Smooth muscle cell of the brain vasculature (primary cell): ENCODE results near the gene DMRT1.

ENCODE experiments used
- DNase-seq: peaks from one replicate; pipeline ENCODE4 v3.0.0-alpha.2; 2012; ENCODE audit warnings: low read depth, low spot score

The DMRT1 gene

GRCh38 chr9:971901-972500 is 130.5 kb downstream of the DMRT1 start:
- no peak for DNase-seq

DNA sequence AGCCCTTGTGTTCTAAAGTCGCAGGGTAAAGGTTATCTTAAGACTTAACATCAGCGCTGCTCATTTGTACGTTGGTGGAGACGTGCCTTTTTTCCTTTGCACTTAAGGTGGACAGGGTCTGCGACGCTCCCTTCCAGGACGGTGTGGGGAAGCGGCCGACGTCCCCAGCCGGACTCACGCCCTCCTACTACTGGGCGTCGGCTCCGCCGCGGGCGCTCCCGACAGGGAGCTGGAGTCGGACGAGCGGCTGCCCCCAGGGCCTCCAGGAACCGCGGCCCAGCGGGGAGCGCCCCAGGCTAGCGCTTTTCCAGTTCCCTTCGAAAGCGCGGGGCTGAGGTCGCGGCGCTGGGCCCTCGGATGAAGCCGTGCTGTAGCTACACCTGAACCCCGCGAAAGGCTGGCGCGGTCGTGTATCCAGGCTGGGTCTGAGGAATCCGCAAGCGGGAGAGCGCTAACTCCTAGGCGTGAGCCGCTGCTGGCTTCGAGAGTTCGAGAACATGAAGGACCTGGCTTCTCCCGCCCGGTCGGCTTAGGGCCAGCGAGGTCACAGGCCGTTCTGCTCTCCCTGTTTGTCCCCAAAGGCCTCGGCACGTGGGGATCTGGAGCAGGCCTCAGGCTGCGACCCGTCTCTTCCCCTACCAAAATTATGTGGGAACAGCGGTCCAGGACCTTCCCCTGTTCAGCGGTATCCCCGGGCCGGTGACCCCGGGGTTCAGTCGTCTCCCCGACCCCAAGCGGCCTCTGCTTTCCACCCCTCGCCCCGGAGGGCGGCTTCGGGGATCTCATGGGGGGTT is 131.2 kb downstream of the DMRT1 start:
- DNase-seq: no peak

DNA sequence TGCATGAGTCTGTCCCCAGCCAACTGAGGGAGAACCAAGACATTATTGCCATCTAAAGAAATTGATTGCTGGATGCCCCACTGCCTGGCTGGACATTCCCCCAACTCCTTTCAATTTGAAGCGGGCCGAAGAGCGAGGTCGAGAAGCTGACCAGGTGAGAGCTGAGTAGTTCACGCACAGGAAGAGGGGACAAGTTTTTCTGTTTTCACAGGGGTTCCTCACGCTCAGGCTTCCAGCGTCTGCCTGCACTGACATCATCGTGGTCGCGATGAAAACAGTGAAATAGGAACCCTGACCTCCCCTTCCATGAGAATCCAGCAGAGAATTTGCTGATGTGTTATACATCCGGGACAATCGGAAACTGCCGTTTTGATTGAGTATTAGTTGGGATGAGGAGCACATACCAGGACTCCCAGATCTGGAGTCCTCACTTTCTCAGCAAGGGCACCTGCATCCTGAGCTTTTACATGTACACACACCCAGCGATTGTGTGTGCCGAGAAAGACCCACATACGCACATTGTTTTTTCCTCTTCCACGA is 131.9 kb downstream of the DMRT1 start:
- DNase-seq: no peak

GRCh38 chr9:974031-974995 is 132.8 kb downstream of the DMRT1 start:
- DNase-seq: no peak

- no peak for DNase-seq
These were observed 133.7 kb downstream of the DMRT1 start for GRCh38 chr9:974996-975739.

GRCh38 chr9:975740-976257 is 134.3 kb downstream of the DMRT1 start:
- no peak for DNase-seq

- no peak for DNase-seq
These were observed 134.9 kb downstream of the DMRT1 start, which contains the start of gene DMRT3 for GRCh38 chr9:976258-976942. TSS of gene DMRT3 (plus strand) at chr9:976655. CDS start at chr9:977002, 347 bp downstream.

GRCh38 chr9:976943-977837 is 135.7 kb downstream of the DMRT1 start:
- no peak for DNase-seq

DNA sequence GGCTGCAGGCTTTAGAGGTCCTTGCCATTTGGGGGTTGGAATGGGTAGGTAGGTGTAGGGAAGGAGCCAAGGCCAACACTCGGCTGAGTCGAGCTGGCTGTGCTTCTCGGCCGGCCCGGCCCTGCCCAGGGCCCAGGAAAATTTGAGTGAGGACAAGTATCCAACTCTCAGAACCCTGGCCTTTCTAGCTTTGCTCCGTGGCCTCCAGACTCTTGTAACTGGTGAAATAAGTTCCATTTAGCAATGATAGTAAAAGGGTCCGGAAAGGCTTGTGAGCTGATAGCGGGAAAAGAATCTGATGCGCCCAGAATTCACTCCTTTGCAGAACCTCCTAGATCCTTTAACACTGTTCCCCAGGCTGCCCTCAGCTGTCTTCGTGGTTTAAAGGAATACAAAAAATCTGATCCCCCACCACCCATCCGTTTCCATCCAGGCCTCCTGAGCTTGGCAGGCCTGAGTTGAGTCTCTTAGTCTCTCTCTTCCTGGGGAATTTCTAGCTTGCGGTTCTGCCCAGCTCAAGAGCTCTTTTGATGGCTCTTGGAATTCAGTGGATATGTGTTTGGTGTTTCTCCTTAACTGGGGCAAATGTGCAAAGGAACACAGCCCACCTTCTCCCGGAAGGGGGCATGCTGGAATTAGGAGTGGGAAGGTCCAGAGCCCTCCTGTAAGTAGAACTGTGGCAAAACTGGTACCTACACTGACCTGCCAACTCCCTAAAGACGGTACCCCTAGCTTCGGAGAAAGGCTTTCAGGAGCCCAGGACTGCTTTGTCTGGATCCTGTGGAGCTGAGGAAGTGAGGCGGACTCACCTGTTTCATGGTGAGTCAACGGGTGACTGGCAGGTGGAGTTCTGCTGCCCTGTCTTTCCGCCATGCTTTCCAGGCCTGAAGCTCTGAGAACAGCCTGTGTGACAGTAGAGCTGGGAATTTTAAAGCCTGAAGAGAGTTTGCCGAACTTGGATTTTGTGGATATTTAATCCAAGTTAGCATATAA is 136.6 kb downstream of the DMRT1 start:
- no peak for DNase-seq

GRCh38 chr9:979983-980382 is 138.5 kb downstream of the DMRT1 start:
- DNase-seq: no peak

GRCh38 chr9:980640-981039 is 139.1 kb downstream of the DMRT1 start:
- no peak for DNase-seq

- DNase-seq: no peak
These were observed 140.0 kb downstream of the DMRT1 start for GRCh38 chr9:981491-981898.

- DNase-seq: no peak
These were observed 141.1 kb downstream of the DMRT1 start for GRCh38 chr9:982394-983230.

DNA sequence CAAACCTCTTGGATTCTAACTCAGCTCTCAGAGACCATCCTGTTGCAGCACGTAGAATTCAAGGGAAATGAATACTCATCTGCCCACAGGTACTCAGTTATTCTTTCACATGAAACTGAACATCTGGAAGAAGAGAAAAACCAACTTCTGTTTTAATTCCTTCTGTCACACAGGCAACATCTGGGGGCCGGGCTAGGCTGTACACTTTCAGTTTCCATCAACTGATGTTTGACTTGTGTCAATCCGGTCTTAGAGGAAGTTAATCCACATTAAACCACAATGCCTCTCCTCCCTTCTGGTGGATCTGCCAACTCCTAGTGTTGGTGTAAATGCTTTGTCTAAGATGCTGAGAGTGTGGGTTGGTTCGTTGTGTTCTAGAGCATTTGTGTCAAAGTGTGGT is 152.5 kb downstream of the DMRT1 start:
- DNase-seq: no peak

DNA sequence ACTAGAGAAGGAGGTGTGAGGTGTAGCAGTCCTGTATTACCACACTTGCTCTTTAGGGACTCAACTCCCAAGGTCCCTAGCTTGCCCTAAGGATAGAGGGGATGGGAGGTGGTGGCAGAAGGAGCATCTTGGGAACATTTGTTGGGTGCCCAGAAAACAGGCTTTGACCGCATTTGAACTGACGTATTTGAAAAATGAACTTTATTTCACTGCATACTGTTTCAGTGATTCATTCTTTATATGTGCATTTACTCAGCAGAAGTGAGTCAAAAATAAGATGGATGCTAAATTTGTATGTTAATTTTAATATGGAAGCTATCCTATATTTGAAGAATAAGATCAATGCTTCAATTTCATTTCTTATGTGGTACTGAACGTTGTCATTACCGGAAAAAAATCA is 153.7 kb downstream of the DMRT1 start:
- no peak for DNase-seq

DNA sequence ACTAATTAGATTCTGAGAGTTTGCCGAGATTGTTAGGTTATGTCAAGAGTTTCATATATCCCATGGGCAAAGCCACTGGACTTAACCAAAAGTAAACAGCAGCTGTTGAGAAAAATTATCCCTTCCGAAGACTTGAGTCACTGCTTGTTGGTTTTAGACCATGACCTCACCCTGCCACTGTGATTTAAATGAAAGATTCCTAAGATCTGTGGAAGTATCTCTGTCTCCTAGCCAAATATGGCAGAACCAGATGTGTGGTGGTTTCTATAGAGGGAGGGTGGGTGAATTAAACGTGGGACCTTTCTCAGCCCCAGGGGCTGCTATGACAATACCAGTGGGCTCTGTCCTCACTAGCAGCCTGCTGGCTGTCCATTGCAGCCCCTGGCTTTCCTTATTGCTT is 154.3 kb downstream of the DMRT1 start:
- DNase-seq: no peak
